Mammary epithelial cell (primary cell): ENCODE data around the gene CFAP299.

Source experiments
- CTCF ChIP-seq, 2 donors: IDR thresholded peaks in 1 of 2; conservative IDR thresholded peaks in 1 of 2; 2 replicates each; pipeline ENCODE4 v1.5.1; 2011 to 2012; ENCODE audit warnings: inconsistent platforms in 2 of 2, low read length in 2 of 2, mild to moderate bottlenecking in 2 of 2, control low read depth in 1 of 2, low read depth in 1 of 2; ENCODE audit not compliant: insufficient read depth in 1 of 2; ENCODE audit errors: extremely low read depth in 1 of 2
- EZH2 ChIP-seq: IDR thresholded peaks from 2 replicates; pipeline ENCODE4 v1.6.1; 2012; ENCODE audit warnings: low read length, inconsistent platforms, borderline replicate concordance

GRCh38 chr4:80873571-80873970 lies 538.0 kb downstream of the CFAP299 start:
- TF ChIP-seq CTCF (conservative IDR thresholded peaks at IDR 0.05 in 1 of 2, IDR thresholded peaks at IDR 0.05 in 1 of 2; ENCODE audit: extremely low read depth in 1 of 2, insufficient read depth in 1 of 2, low read depth in 1 of 2, low read length in 2 of 2) (no peak), EZH2 (no peak)
